NCI-H146 (cell line): ENCODE measurements around the gene RBM28.
"Not testable (repeated sequence)": the region's sequence is repeated elsewhere in the genome, so short reads cannot be mapped to it uniquely, and the experiment has no call there.

Experiments
- DNase-seq: peaks from one replicate; lab custom pipeline; 2025; lab: John Stamatoyannopoulos, UW

Gene RBM28

DNA sequence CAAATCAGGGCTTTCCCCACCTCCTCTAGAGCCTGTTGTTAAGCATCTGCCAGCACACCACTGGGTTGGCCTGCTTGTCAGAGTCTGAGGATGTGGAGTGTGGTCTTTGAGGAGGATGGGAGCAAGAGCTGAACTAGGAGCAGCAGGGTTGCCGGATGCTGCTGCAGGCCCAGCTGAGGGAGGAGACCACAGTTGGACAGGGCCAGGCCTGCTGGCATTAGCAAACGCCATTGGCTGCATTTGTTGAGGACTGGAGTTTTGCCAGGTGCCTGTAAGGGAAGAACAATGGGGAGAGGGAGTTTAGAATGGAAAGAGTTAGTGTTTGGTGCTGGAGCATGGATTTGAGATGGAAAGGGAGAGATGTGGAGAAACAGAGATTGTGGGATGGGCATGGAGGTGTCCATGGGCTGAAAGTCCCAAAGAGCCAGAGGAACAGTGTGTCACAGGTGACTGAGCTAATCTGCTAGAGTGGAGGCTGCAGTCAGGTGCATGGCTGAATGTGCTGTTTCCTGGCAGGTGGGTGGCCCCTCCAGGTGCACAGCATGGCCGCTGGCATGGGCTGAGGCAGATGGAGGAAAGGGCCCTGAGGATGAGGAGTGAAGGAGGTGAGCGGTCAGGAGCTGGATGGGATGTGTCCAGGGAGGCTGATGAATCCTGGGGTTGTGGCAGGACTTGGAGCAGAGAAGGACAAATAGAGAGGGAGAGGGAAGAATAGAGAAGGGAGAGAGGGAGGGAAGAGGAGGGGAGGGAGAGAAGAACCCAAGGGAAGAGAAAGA is 61.9 kb downstream of the RBM28 start:
- peak; percentile 54 for DNase-seq

DNA sequence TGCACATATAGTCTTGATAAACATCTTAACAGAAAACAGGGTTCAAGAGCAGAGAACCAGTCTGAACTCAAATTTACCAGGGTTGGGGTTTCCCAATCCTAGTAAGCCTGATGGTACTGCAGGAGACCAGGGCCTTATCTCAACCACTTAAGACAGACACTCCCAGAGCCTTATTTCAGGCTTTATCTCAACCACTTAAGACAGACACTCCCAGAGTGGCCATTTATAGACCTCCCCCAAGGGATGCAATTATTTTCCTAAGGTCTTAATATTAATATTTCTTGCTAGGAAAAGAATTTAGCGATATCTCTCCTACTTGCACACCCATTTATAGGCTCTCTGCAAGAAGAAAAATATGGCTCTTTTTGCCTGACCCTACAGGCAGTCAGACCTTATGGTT is 63.3 kb downstream of the RBM28 start:
- DNase-seq: not testable (repeated sequence)

DNA sequence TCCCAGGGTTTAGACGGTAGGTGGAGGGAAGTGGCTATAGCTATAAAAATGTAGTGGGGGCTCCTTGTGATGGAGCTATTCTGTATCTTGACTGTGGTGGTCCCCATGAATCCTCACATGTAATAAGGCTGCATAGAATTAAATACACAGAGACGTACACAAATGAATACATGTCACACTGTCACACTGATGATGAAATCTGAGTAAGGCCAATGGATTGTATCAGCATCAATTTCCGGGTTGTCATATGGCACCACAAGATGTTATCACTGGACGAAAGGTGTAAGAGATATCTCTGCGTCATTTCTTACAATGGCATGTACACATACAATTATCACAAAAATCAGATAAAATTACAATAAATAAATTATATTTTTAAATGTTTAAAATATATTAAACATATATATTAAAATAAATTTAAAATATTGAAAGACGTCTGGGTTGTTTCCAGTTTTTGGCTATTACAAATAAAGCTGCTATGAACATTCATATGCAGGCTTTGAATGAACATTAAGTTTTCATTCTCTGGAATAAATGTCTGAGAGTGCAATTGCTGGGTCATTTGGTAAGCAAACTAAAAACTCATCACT is 64.5 kb downstream of the RBM28 start:
- no peak for DNase-seq

DNA sequence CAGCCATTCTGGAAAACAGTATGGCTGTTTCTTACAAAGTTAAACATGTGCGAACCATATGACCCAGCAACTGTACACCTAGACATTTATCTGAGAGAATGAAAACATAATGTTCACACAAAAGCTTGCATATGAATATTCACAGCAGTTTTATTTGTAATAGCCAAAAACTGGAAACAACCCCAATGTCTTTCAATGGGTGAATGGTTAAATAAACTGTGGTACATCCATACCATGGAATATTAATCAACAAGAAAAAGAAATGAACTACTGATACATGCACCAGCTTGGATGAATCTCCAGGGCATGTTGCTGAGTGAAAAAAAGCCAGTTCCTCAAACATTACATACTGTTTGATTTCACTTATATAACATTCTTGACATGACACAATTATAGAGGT is 65.3 kb downstream of the RBM28 start:
- no peak for DNase-seq

DNA sequence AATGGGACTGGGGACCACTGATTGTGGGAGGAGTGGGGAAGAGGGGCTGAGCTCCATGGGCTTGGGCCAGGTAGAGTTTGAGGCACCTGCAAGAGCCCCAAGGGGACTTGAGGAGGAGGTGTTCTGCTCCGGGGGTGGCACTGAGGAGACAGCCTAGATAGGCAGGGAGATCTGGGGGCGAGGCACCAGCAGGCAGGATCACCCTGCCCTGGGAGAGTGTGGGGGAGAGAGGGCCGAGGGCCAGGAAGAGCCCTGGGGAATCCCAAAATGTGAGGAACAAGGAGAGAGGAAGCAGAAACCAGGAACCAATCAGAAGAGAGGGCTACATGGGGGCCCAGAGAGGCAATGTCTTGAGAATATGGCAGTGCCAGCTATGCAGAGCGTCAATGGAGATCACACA is 68.0 kb downstream of the RBM28 start:
- no peak for DNase-seq

DNA sequence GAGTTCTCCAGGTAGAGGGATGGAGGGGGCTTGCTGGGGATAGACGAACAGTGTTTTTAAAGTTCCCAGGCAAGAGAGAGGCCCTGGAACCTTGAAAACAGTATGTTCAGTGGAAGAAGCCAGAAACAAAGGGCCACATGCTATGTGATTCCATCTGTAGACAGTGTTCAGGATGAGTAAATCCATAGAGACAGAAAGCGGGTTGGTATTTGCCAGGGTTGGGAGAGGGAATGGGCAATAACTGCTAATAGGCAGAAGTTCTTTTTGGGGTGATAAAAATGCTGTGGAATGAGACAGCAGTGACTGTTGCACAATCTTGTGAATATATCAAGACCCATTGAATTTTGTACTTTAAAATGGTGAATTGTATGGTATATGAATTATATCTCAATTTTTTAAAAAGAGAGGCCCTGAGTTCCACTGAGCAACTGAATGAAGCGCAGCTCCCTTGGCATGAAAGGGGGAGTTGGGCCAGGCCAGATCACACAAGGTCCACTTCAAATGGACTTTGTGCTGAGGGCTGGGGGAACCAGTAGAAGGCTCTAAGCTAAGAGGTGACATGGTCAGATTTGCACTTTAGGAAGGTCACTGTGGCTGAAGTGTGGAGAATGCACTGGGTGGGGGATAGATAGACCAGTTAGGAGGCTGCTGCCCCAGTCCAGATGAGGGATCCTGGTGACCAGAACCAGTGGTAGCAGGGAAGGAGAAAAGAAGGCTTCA is 68.7 kb downstream of the RBM28 start:
- no peak for DNase-seq

DNA sequence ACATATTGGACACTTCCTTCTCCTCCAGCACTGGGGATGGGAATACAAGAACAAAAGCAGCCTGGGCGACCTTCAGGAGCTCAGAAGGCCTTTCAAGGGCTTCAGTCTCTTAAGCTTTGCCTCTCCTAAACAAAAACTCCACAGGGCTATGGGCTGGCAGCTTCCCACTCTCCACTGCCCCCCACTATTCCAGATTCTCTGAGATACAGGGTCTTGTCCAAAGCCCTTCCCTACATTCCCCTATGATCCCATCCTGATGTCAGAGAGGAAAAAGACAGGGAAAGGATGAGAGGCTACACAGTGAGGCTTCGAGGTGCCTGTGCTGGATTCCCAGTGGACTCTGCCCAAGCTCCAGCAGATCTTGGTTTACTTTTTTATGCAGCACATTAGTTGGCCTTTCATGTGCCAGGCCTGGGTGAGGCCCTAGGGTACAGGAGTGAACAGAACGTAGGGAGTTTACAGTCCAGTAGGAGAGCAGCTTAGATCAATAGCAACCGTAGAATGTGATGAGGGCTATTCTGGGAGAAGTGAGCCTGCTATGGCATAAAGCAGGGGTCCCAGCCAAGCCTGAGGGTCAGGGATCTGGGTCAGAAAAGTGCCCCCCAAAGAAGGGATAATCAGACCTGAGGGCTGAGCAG is 69.3 kb downstream of the RBM28 start:
- DNase-seq: no peak

DNA sequence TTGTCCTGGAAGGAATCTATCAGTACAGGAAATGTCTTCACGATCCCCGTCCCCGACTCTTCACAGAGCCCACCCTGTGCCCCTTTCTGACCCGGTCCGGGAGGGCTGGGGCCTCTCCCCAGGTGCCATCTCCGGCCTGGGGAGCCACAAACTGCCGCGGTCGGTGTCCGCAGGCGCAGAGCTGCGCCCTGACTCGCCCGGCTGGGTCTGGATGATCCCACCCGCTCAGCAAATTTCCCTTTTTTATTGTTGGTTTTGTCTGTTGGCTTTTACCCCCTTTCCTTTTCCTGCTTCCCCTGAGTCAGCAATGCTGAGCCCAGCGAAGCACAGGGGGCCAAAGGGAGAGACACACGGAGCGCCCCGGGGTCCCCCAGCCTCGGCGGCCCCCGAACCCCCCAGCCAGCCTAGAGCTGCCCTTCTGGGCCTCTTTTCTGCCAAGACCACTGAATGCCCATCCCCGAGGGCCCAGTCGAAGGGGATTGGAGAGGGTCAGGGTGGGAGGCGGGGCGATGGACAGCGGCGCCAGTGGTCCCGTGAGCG is 71.7 kb downstream of the RBM28 start:
- no peak for DNase-seq

DNA sequence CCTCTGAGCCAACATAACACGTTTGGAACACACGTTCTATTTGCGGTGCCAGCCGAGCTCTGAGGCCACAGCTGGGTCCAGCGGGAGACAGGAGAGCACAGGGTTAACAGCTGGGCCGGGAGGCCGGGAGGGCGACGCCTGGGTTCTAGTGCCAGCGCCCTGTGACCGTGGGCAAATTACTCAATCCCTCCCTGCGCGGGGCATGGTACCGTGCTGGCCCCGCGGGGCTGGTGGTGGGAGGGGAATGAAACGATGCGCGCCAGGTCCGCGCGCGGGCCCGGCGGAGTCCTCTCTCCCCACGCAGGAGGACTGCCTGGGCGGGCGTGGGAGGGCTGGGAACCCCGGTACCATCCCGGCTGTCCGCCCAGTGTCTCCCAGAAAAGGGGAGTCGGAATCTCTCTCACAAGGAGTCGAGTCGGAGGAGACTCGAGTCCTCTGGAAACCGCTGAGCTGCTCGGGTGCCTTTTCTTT is 72.2 kb downstream of the RBM28 start:
- DNase-seq: no peak

DNA sequence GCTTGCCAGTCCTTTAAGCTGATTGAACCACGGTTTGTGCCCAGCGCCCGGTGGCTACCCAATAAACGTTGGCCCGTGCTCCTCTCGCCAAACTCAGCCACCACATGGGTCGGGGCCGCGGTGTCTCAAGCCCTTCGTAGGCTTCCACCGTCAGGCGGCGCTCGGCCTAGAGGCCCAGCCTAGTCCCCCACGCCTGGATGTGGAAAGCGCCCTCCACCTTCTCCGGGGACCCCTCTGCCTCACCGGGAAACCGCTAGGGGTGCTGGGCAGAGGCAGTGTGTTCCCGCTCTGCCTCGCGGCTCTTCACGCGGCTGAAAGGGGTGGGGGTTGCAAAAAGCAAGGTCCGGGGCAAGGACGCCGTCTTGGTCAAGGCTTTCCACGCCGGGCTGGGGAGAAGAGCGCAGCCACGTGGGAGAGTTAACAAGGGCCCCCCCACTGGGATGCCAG is 72.9 kb downstream of the RBM28 start:
- DNase-seq: no peak

DNA sequence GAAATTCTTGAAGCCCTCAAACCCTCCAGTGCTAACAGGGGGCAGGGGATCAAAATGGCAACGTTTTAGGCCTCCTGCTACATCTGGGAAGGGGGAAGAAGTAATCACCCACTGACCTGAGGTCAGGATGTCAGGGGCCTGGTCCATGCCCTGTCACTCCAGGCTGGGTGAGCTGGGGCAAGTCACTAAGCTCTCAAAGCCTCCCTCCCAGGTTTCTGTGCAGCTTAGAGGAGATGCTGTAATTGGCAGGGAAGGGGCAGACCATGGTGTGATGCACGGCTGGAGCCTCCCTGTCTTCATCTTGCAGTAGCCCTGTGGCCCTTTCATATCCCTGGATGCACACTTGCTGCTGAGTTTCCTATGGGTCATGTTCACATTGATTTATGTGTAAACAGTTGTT is 75.5 kb downstream of the RBM28 start:
- no peak for DNase-seq

DNA sequence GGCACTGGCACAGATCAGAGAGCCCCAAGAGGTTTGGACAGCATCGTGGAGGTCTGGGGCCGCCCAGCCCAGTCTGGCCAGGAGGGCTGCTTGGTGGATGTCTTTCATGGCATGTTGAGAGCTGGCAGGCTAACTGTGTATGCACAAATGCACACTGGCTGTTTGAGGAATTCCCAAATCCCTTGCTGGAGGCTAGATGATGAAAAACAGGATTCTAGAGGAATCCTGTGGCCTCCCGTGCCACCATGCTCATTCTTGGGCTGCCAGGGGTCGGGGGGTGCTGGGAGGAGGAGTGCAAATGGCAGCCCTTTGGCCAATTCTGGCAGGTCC is 76.1 kb downstream of the RBM28 start:
- DNase-seq: no peak

DNA sequence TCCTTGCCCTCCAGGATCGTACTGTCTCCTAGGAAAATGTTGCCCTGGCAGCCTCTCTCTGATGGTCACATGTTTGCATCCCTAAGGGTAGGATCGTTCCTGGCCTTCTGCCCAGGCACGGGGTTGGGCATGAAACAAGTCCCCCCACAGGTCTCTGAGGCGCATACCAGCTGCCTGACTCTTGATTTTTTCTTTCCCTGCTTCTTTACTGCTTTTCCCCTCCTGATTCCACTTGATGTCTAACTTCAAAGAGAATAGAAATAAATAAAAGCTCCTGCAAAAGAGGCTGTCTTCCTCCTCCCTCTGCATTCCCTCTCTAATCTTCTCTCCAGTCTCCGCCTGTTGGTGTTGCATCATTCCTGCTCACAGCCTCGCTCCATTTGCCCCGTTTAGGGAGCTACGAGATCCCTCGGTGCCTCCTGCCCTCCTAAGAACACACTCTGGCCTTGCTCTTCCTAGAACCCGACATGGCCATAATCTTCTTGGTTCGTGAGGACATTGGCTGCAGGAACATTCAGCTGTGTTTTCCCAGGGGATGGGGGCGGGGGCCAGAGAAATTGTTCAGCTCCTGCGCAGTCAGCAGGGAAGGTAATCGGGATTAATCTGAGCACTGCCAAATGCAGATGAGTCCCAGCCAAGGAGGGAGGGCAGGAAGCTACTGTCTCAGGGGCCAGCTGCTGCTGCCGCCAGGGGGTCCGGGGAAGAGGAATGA is 76.7 kb downstream of the RBM28 start:
- DNase-seq: peak; percentile 62

DNA sequence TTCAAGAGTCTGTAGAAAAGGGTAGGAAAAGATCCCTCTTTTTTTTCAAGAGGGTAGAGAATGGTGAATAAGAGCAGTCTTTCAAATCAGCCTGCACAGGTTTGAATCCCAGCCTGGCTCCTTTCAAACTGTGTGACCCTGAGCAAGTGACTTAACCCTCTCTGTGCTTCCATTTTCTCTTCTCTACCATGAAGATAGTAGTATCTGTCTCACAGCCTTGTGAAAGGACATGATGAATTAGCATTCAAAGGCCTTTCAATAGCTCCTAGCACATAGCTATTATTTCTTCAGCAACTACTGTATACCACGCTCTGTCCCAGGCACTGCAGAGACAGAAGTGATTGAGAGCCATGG is 77.2 kb downstream of the RBM28 start:
- DNase-seq: no peak

DNA sequence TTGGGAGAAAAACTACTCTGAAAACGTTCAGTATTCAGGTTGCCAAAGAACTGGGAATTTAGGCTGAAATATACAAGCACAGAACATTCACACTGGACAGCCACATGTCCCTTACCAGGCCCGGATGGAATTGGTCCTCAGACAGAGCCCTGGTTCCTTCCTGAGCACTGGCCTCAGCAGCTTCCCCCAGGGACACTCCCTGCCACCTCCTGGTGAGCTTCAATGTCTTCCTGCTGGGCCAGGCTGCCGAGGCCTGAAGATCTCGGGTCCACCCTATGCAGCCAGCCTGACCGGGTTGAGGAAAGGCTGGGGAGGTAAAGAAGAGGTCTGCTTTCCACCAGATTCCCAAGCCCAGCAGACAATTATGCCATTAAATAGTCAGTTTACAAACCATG is 77.8 kb downstream of the RBM28 start:
- peak; percentile 29 for DNase-seq

DNA sequence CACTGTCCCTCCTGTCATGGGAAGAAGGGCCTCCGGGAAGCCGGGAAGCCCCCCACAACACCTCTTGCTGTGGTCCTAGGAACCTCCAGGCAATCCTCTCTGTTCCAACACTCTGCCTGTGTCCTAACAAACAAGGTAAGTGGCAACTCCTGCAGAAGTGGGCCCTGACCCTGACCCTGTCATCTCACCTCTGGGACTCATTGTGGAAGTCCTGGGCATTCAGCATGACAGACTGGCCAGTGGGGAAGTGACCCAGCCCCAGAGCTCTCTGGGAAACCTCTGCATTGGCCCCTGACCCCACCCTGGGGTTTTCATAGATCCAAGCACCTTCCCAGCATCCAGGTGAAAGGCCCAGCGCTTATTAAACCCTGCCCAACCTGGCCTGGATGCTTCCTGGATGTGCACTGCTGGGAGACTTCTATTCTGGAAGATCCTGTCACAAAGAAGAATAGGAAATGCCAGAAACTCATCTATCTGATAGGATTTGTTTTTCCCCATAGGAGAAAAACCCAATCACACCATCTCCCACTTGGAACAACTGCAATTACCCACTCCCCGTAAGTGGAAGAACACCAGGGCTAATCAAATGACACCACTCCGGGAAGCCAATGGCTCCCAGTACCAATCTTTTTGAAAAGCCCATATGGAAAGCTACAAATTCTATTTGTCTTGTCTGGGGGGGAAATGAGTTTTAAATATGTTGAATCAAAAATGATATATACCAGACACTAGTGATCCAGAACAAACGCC is 78.4 kb downstream of the RBM28 start:
- DNase-seq: no peak

DNA sequence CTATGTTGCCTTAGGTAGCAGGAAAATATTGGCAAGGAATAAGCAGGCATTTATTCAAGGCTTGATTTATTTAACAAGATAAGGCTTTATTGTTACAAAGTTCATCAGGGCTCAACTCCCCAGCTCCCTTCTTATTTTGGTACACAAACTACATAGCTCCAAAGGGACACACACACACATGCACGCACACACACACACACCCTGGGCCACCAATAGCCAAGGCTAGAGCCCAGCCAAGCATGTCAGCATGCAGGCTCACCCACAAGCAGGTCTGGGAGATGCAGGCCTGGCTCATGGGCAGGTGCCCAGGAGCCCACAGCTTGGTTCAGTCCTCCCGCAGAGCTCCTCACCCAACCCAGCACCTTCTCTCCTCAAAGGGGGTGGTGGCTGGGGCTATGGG is 79.2 kb downstream of the RBM28 start:
- DNase-seq: no peak

DNA sequence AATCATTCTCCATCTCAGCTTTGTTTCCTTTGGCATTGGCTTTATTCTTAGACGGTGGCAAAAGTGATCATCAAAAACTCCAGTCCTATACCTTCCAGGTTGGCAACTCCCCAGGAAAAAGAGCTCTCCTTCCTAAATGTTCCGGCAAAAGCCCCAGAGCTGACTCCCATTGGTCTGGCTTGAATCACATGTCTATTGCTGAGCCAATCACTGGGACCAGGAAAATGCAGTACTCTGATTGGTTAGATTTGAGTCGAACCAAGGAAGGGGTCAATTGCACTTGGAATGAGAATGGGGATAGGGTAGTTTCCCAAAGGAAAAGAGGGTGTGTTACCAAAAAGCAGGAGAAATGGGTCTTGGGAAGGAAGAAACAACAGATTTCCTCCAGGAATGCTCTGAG is 80.3 kb downstream of the RBM28 start:
- DNase-seq: no peak

DNA sequence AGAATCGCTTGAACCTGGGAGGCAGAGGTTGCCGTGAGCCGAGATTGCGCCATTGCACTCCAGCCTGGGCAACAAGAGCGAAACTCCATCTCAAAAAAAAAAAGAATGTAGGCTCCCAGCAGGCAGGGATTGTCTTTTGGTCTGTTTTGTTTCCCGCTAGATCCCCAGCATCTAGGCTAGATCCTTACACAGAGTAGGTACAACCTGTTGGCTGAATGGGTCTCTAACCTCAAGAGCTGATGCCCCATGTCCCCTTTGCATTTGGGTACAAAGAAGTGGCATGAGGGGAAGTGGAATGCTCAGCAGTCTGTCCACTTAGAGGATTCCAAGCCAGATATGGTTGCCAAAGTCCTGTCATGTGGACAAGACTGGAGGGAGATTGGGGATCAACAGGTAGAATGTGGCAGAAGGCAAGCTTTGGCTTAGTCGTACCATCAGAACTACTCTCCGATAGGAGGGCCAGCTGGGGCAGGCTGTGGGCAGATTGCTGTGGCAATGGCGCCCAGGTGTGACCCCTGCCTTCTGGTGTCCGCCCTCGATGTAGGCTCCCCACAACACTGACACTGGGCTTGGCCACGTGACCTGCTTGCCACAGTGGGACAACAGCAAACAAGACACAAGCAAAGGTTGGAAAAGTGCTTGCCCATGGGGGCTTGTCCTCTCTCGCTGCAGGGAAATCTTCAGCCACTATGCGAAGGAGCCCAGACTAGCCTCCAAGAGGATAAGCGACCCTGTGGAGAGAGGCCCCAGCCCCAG is 81.3 kb downstream of the RBM28 start:
- no peak for DNase-seq

DNA sequence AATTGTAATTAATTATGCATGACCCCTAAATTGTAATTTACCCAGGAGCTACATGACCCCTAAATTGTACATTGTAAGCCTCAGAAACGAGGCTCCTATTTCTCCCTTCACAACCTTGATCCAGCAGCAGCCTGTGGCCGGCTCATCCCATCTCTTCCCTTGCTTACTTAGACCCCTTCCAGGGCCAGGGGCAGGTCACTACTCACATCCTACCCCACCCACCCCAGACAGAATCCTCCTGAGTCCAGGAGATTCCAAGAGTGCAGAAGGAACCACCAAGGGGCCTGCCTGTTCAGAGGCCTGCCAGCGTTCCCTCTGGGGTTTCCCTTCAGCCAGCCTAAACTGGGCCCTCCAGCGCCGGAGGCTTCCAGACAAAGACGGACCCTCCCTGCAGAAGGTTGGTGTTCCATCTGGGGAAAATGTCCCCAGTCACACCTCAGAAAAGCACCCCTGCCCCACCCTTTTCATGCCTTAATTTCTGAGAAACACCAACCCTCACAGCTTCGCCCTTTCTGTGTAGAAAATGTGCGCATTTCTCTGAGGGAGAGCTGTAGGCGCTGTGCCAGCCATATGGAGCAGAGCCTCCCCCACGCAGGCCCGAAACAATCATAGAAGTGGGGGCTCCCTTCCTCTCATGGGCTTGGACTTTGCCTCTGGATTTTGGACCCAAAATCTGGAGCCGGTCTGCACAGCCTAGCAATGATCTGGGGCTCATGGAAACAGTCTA is 83.5 kb downstream of the RBM28 start:
- DNase-seq: no peak
